Cerebellar cortex (tissue), 1 donor: ENCODE data around the gene SP6.

Experiments used
- DNase-seq: peaks from one replicate; pipeline ENCODE4 v3.0.0-alpha.2; 2015; ENCODE audit warnings: low spot score

Gene SP6

DNA sequence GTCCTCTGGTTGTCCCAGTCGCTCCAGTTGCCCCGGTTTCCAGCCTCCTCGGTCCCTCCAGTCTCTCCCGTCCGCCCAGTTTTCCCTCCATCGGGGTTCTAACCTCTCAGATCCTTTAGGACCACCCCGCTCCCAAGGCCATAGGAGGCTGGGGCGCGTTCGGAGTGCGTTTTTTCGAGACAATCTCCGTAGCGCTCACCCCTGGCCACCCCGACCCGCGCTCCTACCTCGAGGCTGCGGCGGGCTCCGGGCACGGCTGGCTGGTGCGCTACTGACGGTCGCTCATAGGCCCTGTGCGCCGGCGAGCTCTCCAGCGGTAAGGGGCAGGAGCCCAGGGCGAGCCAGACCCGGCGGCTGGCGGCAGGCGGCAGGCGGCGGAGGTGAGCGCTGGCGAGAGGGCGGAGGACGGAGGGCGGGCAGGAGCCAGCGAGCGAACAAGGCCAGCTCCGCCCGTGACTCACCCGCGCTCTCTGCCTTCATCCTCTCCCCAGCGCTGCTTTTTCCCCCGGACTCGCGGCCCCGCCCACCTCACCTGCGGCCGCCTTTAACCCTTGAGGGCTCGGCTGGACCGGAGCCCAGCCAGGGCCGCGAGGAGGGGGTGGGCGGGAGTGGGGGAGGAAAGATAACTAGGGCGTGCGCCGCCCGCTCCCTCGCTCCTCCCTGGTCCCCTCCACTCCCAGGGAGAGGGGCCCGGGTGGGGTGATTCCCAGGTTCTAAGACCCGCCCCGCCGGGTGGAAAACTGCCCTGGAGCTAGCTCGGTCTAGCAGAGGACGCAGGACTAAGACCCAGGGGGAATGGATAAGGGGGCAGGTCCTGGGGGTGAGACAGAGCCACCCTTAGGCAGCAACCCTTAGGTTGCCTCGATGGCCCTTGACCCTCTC, at the start of gene SP6:
SP6 (minus strand) TSS at position 472 of the 882 bp plus-strand sequence. CDS start 2,734 bp downstream, outside the sequence.
- peak; percentile 70 for DNase-seq

DNA sequence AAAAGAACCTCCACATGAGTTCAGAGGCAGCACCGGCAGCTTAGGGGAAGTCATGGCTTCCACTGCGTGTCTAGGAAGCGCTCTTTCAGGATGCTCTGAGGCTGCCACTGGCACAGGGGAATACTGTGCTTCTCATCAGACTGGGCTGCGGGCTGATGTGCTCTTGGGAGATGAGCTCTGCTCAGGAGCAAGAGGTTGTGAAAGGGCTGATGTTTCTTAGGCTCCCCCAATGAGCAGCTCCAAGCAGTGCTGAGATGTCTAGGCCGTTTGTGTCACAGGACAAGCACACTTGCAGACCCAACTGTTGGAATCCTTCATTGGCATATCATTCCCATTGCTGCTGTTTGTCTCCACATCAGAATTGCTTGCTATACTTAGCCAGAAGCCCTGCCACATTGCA, 48.7 kb upstream of the SP6 start:
- DNase-seq = no peak

DNA sequence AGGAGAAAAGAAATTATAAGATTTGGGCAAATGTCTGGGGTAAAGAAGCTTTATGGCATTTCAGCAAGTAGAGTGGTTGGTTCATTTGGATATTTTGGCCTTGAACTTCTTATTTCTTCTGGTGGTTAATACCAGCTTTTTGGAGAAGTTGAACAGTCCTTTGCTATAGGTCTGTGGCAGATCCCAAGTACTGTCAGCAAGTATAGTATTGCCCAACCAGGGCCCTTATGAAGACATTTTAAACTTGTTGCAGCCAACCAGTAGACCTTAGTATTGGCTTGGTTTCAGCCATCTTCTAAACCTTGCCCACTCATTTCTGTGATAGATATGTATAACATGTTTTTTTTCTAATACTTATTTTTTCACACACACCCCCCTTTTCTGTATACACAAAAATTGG, 47.3 kb upstream of the SP6 start:
- DNase-seq = no peak

DNA sequence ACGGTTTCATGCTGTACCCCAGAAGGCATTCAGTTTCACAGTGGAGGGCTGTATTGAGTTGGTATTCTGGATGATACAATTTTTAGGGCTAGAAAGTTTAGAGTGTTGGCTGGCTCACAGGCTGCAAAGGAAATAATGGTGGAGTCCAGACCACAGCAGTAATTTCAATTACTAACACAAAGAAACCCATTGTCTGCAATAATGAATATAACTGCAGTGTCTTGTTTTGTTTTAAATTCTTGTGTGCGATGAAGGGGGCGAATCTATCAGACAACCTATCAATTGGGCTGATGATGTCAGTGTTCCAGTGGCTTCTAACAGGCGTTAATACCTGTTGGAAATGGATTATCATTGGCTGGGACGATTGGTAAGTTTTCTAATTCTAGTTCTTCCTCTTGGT, 46.6 kb upstream of the SP6 start:
- no peak for DNase-seq

DNA sequence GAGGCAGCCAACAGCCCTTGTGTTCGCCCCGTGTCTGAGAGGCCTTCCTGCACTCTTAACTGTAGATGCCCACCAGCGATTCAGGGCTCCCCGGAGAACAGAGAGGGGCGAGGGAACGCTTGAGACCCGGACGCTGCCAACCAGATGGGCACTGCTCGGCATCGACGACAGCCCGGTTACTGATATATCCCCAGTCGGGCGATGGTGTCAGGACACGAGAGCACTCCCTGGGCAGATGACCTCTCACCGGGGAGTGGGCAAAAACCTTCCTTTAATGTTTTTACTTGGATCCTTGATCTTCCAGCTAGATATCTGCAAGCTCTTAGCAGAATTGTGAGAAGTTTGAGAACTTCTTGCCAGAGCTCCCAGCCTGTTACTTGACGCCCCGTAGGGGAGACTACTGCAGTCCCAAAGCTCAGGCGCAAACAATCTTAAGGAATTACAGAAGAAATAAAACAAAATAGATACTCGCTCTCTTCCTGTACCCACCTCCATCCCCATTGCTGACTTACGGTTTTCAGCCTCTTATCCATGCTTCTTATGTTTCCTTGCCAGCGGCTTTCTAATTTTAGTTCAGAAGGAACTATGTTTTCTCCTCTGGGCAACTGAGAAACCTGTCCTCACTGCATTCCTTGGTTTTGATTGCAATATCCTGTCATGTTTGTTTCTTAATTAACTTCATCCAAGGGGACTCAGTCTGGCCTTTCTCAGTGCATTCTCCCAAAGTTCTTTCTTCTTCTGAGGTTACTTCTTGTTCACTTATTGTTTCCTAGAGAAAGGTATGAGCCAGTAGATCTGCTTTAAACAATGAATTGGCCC, 45.9 kb upstream of the SP6 start:
- DNase-seq = no peak

DNA sequence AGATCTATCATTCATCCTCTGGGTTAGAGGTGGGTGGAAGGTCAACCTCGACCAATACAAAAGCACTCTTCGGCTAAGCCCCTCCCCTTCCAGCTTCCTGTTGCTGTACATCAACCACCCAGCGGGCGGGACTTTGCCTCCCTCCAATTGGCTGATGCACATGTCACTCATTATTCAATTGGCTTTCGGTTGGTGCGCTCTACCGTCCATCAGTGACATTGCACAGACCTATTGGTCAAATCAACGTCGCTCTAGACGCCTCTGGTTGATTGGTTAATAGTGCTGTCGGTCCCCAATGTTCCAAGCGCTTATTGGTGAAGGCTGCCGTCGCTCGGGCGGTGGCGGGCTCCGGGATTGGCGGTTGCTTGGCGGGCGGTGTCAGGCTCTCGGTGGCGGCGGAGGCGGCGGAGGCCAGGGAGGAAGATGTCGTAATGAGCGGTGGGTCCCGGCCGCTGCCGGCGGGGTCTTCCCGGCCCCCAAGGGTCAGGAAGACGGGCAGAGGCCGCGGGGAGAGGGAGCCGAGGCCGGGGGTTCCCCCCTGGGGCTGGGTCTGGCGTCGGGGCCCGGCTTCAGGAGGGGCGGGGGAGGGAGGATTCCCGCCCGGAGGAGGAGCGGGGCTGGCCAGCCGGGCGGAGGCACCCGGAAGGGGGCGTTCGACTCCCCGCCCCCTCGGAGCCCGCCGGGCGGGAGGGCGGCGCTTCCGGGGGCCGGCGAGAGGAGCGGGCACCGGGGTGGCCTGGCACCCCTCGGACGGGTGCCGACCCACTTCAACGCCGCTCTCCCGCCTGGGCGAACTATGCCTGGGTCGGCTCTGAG, 45.1 kb upstream of the SP6 start, which contains the start of gene SP2:
SP2 (plus strand) TSS at position 381 of the 816 bp plus-strand sequence; CDS start at position 432, 51 bp downstream.
- DNase-seq = peak; percentile 100

DNA sequence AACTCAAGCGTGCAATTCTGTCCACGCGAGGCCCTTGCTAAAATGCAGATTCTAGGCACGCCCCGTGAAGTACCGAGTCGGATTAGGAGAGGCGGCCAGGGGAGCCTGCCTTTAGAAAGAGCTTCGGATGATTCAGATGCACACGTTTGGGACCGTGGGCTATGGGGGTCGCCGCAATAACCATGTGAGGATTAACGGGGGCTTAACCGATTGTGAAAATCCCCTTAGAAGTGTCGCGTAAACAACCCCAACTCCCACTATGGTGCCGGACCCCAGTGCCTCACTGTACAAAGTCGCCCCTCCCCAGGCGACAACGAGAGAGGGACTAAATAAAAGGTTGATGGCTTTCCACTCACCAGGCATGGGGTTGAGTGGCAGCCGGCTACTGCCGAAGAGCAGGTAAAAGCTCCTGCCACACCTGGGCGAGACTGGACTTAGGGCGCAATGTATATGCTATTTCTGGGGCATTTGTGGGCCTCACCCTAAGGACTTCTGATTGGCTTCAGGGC, 44.4 kb upstream of the SP6 start:
- DNase-seq = no peak

DNA sequence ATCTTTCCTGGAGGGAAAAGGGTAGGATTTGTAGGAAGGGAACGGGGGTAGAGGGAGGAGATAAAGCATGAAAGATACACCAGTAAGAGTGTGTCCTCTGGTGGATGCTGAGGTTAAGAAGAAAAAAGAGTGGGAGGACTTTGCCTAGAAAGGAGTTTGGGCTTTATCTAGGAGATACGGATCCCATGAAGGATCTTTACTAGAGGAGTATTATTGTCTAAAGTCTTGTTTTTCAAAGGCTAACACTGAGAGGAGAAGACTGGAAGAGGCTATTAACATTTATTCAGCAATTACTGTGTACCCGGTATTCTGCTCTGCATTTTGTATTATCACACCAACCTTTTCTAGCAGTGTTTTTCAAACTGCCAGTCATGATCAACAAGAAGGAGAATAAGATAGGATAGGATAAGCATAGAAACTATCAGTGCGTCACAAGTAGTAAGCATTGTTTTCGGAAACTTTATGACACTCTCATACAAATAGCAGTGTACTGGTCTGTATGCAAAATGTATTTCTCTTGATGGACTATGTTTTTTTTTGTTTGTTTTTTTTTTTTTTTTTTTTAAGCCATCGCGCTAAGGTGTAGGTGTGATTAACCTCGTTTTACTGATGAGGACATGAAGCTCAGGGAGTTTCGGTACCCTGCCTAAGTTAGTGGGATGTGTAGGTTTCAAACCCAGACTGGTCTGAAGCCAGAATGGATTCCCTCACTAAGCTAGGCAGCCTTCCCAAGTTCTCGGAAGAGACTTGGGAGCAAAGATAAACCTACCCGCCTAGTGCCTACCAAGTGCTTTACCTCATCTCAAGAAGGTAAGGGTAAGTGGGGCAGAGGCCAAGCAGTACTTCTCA, 43.8 kb upstream of the SP6 start:
- peak; percentile 37 for DNase-seq

DNA sequence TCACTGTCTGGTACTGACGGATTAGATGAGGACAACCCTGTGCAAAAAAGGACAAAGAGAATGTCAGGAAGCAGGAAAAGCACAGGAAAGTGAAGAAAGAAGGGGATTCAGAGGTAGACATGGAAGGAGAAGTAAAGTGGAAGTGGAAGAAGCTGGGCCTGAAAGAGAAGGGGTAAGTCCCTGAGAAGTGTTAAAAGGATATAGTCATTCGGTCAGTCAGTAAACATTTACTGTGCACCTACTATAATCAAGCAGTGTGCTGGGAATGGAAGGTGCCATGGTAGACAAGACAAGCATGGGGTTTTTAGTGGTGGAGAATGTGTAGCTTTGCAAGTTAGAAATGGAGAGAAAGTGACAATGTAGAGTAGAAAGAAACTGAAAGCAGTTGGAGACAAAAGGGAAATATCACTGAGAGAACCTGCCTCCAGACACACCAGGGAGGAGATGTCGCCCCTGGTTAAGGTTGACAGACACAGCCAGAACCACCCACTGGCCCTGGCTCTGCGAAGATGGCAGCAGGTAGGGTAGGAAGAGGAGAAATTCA, 40.7 kb upstream of the SP6 start:
- no peak for DNase-seq

DNA sequence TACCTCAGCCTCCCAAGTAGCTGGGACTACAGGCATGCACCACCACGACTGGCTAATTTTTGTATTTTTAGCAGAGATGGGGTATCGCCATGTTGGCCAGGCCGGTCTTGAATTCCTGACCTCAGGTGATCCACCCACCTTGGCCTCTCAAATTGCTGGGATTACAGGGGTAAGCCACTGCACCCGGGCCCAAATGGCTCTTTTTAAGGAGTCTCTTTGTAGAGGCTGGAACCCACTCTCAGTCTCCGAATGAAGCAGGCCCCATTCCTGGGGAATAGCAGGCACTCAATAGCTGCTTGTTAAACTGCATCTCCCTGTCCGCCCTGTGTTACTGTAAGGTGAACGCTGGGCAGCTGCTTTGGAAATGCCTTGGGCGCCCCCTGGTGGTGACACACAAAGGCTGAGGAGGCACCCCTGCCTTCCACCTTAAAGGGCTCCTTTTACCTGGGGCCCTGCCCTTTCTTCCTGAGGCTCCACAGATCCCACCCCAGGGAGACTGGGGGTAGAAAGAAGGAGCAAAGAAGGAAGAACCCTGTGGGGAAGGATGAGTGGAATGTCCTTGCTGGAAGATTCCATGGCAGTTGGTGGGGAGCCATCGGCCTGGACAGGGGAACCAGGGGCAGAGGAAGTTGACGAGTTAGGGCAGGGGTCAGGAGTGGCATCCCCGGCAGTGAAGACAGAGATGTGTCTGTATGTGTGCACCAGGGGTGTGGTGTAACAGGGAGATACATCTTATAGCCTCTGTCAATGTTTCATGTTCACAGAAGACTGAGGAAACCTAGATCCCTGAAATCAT, 39.0 kb upstream of the SP6 start:
- DNase-seq = peak; percentile 89

DNA sequence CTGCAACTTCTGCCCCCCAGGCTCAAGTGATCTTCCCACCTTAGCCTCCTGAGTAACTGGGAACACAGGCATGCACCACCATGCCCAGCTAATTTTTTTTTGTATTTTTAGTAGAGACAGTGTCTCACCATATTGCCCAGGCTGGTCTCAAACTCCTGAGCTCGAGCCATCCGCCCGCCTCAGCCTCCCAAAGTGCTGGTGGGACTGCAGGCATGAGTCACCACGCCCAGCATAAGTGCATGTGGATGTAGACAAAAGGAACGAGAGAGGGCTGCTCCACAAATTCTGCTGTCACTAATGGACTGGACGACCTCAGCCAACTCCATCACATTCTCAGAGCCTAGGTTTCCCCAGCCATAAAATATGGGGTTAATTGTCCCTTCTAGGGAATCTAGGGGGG, 37.3 kb upstream of the SP6 start:
- no peak for DNase-seq

DNA sequence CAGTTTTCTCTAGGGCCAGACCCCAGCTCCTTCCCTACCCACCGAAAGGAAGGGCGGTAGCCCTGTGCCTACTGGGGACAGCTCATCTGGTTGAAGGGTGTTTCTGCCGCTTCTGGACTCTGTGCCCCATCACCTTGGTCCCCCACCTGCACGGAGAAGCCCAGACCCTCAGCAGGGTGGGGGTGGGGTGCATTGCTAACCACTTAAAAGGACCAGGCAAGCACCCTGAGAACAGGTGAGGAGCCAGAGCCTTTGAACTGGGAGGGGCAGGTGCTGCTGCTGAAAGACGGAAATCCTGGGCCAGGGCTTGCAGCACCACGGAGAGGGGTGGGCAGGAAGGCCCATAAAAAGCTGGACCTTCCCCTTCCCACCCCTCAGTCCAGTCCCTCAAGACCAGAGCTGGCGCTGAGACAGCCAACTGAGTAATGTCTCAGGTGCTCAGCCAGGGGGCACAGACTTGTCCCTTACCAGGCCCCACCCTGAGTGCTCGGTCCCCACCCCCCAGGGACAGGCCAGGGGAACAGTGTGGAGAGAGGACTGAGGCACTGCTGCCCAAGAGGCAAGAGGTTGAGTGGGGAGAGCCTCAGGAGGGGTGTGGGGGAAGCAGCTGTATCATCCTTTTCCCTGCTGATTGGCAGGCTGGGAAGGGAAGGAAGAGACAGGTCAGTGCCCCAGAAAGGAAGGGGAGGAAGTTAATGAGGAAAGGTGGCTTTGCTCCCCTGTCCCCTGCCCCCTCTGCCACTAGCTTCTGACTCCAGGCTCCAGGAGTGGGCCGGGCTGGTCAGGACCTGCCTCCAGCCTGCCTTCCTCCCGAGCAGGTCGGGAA, 34.2 kb upstream of the SP6 start:
- no peak for DNase-seq

DNA sequence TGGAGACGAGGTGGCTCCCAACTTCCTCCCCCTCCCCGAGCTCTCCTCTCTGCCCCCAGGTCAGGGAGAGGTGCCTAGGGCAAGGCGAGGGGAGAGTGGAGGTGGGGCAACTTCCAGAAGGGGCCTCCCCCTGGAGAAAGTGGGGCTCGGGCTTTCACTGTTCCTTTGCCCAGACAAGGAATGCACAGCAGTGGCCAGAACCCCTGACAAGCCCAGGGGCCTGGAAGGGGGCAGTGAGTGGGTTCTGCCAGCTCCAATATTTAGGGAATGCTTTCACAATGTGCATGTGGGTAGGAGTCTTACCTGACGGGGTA, 33.4 kb upstream of the SP6 start:
- DNase-seq = no peak

DNA sequence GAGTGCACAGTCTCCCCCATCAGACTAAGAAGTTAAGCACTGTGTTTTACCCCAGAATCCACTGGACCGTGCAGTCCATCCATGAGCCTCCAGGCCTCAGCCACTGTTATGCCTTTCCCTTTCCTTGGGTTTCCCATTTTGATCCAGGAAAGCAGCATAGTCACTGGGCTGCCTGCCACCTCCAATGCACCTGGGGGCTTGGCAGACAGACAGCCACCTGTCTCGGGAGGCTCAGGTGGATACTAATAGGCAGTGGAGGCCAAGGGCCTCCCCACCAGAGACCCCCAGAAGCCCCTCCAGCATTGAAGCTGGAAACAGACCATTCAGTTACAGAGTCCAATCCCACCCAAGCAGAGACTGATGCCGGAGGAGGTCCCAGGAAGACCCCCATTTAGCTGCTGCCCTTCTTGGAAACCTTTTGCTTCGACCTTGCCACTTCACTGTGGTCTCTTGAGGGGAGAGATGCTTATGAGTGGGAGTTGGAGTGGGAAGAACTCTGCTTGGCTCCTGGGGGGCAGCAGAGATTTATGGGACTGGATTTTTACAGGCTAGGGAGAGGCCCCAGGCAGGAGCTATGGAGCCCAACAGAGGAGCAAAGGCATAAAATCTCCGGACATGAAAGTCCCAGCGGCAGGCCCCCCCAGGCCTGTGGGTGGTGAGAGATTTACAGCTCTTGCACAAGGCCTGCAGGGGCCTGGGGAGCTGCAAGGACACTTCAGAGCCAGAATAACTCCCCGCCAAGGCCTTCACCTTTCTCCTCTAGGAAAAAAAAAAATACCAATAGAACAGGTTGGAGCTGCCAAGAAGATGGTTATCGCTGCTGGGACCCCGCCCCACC, 32.8 kb upstream of the SP6 start:
- no peak for DNase-seq

DNA sequence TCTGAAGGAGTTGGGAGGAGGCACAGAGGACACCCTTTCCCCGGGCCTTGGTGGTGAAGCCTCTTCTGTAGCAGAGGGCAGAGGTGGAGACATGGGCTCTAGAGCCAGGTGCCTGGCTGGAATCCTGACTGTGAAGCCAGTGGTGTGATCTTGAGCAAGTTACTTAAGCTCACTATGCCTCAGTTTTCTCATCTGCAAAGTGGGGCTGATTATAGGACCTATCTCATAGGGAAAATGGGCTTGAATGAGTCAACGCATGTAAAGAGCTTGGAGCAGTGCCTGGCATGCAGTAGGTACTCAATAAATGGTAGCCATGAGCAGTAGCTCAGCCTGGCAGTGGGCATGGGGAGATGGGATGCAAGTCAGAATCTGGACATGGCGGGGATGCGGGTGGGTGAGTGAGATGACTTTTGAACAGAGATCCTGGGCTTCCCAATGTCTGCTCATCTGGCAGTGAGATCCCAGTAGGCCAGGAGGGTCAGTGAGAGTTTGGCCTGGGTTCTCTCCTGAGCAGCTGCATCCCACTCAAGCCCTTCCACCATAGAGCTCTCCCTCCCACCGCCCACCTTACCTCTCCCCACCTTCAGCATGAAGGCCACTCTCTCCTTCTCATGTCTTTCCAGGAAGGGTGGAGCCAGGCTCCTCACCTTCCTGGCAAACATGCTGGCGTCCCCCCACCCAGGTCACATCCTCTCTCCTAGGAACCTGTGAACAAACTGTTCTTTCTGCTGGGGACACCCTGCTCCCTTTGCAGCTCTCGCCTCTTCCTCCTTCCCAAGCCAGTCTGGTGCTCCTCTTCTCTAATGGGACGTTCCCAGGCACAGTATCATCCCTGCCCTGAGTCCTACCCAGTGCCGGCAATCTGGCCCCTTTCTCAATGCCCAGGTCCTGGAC, 32.0 kb upstream of the SP6 start:
- DNase-seq = no peak

DNA sequence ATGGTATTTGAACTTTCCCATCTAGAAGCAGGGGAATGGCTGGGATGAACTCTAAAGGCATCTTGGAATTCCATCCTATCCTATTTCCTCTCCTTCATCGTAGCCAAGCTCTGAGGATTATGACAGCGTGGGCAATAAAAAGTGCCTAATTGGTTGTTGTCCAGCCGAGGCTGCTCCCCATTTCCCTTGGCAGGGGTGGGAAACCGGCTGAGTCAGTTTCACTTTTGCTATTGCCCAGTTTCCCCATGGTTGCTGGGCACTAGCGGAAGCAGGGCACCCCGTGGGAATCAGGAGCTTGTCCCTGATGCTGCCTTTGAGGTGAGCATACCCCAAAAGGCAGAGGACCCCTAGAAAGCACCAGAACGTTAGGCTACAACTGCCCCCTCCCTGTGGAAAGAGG, 31.3 kb upstream of the SP6 start:
- DNase-seq = no peak

DNA sequence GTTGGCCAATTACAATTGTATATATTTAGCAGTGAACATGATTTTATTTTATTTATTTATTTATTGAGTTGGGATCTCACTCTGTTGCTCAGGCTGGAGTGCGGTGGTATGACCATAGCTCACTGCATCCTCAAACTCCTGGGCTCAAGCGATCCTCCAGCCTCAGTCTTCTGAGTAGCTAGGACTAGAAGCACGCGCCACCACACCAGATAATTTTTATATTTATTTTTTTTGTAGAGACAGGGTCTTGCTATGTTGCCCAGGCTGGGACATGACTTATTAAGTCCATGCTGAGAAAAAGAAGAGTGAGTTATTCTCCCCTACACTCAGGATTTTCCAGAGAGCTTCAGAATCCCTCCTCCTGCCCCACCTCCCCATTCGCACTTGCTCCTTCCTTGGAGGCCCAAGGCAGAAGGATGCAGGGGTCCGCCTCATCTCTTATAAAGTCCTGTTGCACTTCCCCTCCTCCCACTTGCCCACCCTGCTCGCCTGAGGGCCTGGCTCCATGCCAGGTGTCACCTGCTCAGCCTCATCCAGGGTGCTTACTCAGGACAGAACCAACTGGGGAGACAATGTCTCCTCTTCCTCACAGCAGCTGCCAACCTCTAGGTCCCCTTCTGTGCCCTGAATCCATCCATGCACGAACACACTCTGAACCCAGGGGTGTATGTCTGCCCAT, 29.0 kb upstream of the SP6 start:
- no peak for DNase-seq
